ENCODE results near the gene CAMK2N2.

The CAMK2N2 gene

DNA sequence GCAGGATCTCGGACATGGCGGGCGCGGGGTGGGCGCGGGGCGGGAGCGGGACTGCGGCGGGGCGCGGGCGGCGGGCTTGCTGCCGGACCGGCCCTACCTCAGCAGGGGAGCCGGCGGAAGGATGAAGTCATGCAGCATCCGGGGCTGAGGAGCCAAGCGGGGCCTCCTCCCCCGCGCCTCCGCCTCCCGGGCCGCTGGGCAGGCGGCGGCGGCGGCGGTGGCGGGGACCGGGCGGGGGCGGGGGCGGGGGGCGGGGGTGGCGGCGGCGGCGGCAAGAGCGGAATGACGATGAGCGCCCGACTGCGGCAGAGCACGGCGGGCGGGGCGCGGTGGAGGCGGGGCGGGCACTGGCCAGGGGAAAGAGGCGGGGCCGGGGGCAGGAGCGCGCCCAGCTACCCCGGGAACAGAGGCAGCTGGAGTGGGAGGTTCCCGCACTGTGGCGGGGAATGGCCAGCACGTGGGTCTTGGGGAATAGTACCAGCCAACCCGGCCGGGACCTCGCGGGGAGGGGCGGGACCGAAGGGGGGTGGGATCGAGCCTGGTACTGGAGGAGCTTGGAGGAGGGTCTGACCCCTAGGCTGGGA is at the start of gene CAMK2N2:
Gene CAMK2N2, minus strand, starts transcription at position 284 of the 584 bp plus-strand sequence. Its CDS starts 268 bp downstream, at position 16.
- no peaks in the 10 kb centered on the region for H3K4me1 ChIP-seq (ENCODE audit: insufficient read depth, low read length)
- H3K36me3 ChIP-seq (ENCODE audit: insufficient read depth, low read length), result no peaks in the 10 kb centered on the region
- peak within 1 kb of the TSS; percentile 78 for H3K9ac ChIP-seq (ENCODE audit: low read depth, low read length)
- no peaks in the 10 kb centered on the region for H3K9me3 ChIP-seq (ENCODE audit: control insufficient read depth, insufficient read depth, low read length)

DNA sequence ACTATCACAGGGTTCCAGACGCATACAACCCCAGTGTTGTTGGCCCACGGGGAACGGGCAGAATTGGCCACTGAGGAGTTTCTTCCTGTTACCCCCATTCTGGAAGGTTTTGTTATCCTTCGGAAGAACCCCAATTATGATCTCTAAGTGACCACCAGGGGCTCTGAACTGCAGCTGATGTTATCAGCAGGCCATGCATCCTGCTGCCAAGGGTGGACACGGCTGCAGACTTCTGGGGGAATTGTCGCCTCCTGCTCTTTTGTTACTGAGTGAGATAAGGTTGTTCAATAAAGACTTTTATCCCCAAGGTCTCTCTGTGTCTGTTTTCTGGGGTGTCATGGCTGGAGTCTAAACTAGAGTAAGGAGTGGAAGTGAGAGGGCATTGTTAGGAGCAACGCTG is 47.4 kb upstream of the CAMK2N2 start:
- Histone ChIP-seq H3K9ac (ENCODE audit: low read depth, low read length) (no peak overlapping the region), H3K4me1 (ENCODE audit: insufficient read depth, low read length) (no peaks in the 10 kb centered on the region), H3K9me3 (ENCODE audit: control insufficient read depth, insufficient read depth, low read length) (no peaks in the 10 kb centered on the region), H3K36me3 (ENCODE audit: insufficient read depth, low read length) (peaks cover 43% of the 10 kb centered on the region)

DNA sequence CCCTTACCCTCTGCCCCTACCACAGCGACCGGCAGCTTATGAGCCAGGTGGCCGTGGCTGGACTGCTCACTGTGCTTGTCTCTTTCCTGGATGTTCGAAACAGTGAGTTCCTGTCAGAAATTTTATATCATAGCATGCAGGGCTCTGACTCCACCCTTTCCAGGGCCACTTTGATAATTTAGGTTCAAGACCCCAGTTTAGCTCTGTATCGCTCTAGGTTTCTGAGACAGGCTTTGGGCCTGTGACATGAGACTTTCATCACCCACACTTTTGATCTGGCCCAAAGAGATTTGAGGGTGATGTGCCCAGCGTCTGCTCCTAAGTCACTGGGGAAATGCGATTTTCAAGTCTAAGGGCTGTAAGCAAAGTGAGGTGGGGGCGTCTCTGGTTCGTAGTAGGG is 46.6 kb upstream of the CAMK2N2 start:
- H3K9ac ChIP-seq (ENCODE audit: low read depth, low read length), result no peak overlapping the region
- H3K9me3 ChIP-seq (ENCODE audit: control insufficient read depth, insufficient read depth, low read length), result no peaks in the 10 kb centered on the region
- peaks cover 51% of the 10 kb centered on the region for H3K36me3 ChIP-seq (ENCODE audit: insufficient read depth, low read length)

DNA sequence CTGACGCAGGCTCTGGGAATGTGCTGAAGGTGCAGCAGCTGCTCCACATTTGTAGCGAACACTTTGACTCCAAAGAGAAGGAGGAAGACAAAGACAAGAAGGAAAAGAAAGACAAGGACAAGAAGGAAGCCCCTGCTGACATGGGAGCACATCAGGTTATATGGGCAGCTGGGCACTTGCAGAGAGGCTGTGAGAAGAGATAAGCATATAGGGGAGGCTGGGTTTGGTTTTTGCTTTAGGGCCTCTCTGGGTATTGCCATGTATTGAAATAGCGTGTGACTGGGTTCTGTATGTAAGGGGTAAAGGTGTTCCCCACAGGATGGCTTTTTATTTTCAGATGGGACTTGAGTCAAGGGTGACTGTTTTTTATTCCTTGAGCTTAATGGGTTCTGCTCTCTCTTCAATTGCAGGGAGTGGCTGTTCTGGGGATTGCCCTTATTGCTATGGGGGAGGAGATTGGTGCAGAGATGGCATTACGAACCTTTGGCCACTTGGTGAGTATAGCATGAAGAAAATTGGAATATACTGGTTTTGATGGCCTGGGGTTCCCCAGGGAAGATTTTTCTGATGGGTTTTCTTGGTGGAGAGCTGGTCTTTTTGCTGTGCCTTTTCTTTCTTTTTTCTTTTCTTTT is 45.1 kb upstream of the CAMK2N2 start:
- Histone ChIP-seq H3K9ac (ENCODE audit: low read depth, low read length) (no peak overlapping the region), H3K4me1 (ENCODE audit: insufficient read depth, low read length) (no peaks in the 10 kb centered on the region), H3K36me3 (ENCODE audit: insufficient read depth, low read length) (peaks cover 66% of the 10 kb centered on the region), H3K9me3 (ENCODE audit: control insufficient read depth, insufficient read depth, low read length) (no peaks in the 10 kb centered on the region)

More for the DNA sequence above, 46.6 kb upstream of the CAMK2N2 start:
- no peaks in the 10 kb centered on the region for H3K4me1 ChIP-seq (ENCODE audit: insufficient read depth, low read length)

DNA sequence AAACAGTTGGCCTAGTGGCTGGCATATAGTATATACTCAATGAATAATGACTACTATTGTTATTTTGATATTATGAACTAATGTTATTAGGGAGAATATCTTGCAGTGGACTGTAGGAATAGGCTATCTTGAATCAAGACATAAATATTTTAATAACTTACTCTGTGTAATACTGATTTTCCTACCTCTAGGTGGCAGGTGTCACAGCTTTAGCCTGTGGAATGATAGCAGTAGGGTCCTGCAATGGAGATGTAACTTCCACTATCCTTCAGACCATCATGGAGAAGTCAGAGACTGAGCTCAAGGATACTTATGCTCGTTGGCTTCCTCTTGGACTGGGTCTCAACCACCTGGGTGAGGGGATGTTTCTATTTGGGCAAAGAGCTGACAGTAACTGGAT is 44.2 kb upstream of the CAMK2N2 start:
- Histone ChIP-seq H3K36me3 (ENCODE audit: insufficient read depth, low read length) (peaks cover 69% of the 10 kb centered on the region), H3K9me3 (ENCODE audit: control insufficient read depth, insufficient read depth, low read length) (no peaks in the 10 kb centered on the region), H3K4me1 (ENCODE audit: insufficient read depth, low read length) (no peaks in the 10 kb centered on the region), H3K9ac (ENCODE audit: low read depth, low read length) (no peak overlapping the region)

DNA sequence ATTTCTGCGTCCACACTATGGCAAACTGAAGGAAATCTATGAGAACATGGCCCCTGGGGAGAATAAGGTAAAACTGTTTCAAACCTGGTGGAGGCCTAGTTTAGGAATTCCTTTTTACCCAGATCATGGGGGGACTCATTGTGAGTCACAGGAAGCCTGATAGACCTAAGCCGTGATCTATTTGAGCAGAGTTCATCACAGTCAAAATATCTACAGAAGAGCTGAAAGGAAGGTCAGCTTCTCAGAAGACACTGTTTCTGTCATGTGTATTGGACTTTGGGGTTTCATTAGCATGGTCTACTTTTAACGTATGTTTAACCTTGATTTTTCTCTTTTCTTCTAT is 39.0 kb upstream of the CAMK2N2 start:
- H3K4me1 ChIP-seq (ENCODE audit: insufficient read depth, low read length), result peaks cover 6% of the 10 kb centered on the region; the same call in 1 of the 2 replicates
- H3K36me3 ChIP-seq (ENCODE audit: insufficient read depth, low read length), result peaks cover 40% of the 10 kb centered on the region
- peak overlapping the region; percentile 90; the same call in 1 of the 2 replicates for H3K9ac ChIP-seq (ENCODE audit: low read depth, low read length)
- no peaks in the 10 kb centered on the region for H3K9me3 ChIP-seq (ENCODE audit: control insufficient read depth, insufficient read depth, low read length)

DNA sequence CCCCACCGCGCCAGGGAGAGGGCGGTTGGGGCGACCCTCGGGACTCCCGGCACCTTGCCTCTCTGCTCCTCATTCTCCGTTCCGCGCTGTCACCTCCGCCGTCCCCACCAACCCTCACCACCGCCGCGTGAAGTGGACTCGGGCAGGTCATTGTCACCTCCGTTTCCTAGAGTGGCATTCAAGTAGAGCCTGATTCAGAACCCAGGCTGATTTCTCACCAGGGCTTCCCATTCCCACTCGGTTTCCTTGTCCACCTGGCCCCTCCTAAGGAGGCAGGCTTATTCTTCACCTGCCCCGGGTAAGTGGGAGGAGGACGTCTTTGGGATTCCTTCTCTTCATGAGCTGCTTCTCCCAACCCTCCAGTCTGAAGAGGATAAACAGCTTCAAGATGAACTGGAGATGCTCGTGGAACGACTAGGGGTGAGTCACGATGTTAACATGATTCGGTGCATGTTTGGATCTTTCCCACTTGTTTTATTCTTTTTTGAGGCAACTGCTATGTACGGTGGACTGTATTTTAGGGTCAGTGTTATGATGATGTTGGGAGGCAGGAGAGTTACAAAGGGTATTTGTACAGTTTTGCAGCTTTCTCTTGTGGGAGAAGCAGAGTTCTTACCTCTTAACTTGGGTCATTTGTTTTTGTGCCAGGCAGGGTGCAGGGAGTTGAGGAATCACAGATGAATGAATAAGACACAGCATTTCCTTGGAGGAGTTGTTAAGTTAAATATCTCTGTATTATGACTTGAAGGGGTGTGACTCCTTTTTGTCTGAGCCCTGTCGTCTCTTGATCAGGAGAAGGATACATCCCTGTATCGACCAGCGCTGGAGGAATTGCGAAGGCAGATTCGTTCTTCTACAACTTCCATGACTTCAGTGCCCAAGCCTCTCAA is 38.4 kb upstream of the CAMK2N2 start:
- peak overlapping the region; percentile 90 for H3K9ac ChIP-seq (ENCODE audit: low read depth, low read length)
- peaks cover 6% of the 10 kb centered on the region; the same call in 1 of the 2 replicates for H3K4me1 ChIP-seq (ENCODE audit: insufficient read depth, low read length)
- no peaks in the 10 kb centered on the region for H3K9me3 ChIP-seq (ENCODE audit: control insufficient read depth, insufficient read depth, low read length)
- H3K36me3 ChIP-seq (ENCODE audit: insufficient read depth, low read length), result peaks cover 38% of the 10 kb centered on the region

DNA sequence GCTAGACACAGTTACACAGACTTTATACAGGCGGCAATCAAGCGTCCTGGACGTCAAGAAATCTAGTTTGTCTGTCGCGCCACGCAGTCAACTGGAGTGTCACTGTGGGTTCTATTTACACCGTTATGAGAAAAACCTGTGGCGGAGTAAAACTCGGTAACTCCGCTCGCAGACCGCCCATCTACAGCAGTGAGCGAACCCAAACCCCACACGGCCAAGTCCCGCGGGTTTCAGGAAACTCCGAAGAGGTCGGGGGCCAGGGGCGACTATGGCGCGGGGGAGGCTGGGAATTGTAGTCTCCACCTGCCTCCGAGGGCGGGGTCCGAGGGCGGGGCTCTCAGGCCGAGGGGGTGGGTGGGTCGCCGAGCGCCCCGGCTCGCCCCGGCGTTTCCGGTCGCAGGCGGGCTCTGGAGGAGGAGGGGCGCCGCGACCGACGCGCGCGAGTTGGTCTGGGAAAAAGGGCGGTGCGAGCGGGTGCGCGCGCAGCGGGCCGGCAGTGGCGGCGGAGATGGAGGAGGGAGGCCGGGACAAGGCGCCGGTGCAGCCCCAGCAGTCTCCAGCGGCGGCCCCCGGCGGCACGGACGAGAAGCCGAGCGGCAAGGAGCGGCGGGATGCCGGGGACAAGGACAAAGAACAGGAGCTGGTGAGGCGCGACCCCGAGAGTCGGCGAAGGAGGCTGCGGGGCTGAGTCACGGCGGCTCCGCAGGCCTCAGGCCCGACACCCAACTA is 37.6 kb upstream of the CAMK2N2 start, which contains the start of gene PSMD2:
Gene PSMD2, plus strand, starts transcription at position 483 of the 729 bp plus-strand sequence. Its CDS starts 26 bp downstream, at position 509.
- H3K9me3 ChIP-seq (ENCODE audit: control insufficient read depth, insufficient read depth, low read length), result no peaks in the 10 kb centered on the region
- peak within 1 kb of the TSS; percentile 90 for H3K9ac ChIP-seq (ENCODE audit: low read depth, low read length)
- peaks cover 6% of the 10 kb centered on the region; the same call in 1 of the 2 replicates for H3K4me1 ChIP-seq (ENCODE audit: insufficient read depth, low read length)
- H3K36me3 ChIP-seq (ENCODE audit: insufficient read depth, low read length), result peaks cover 30% of the 10 kb centered on the region

DNA sequence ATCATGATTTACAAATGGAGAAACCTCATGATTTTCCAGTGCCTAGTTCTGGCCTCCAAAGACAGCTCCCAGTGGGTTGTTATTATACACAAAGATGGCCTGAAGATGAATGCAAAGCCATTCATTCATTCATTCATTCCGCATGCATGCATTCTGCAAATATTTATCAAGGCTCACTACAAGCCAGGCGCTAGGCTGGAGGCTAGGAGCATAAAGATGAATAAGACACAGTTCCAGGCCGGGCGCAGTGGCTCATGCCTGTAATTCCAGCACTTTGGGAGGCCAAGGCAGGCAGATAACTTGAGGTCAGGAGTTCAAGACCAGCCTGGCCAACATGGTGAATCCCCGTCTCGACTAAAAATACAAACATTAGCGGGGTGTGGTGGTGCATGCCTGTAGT is 35.3 kb upstream of the CAMK2N2 start:
- peaks cover 7% of the 10 kb centered on the region; the same call in 1 of the 2 replicates for H3K36me3 ChIP-seq (ENCODE audit: insufficient read depth, low read length)
- peaks cover 6% of the 10 kb centered on the region; the same call in 1 of the 2 replicates for H3K4me1 ChIP-seq (ENCODE audit: insufficient read depth, low read length)
- no peak overlapping the region for H3K9ac ChIP-seq (ENCODE audit: low read depth, low read length)
- no peaks in the 10 kb centered on the region for H3K9me3 ChIP-seq (ENCODE audit: control insufficient read depth, insufficient read depth, low read length)

DNA sequence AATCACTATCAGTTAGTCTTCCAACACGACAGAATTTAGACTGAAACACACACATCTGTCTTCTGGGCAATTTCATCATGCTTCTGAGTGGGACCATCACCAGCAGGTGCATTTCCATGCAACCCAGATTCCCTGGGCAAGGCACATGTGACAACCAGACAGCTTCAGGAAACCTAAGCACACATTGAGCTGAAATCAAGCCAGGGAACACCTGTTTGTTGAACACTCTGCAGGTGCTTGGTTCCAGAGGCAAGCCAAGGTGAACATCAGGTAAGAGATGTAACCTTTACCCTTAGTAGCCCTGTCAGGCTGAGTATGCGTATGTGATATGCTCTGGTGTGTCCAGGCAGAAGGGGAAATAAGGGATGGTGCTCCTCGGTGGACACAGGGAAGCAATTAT is 34.4 kb upstream of the CAMK2N2 start:
- Histone ChIP-seq H3K36me3 (ENCODE audit: insufficient read depth, low read length) (0 out of 2 replicates have a peak, but pooled peaks cover 2% of the 10 kb centered on the region), H3K4me1 (ENCODE audit: insufficient read depth, low read length) (peaks cover 6% of the 10 kb centered on the region; the same call in 1 of the 2 replicates), H3K9ac (ENCODE audit: low read depth, low read length) (no peak overlapping the region), H3K9me3 (ENCODE audit: control insufficient read depth, insufficient read depth, low read length) (no peaks in the 10 kb centered on the region)

DNA sequence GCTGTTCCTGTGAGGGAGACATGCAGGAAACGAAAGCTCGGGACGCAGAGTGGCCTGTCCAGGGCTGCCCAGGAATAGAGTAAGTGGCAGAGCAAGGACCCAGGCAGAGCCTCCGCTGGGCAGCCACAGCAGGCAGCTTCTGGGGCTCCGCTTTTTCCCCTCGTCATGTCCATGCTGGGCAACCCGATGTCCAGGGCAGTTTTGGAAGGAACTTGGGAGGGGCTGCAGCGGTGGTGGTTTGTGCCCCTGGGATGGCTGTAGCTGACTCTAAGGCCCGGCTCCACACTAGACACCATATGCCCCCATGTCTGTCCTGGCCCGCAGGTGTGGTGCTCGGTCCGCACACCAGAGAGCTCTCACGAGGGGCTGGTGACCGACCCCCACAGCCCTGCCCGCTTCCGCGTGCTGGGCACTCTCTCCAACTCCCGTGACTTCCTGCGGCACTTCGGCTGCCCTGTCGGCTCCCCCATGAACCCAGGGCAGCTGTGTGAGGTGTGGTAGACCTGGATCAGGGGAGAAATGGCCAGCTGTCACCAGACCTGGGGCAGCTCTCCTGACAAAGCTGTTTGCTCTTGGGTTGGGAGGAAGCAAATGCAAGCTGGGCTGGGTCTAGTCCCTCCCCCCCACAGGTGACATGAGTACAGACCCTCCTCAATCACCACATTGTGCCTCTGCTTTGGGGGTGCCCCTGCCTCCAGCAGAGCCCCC is 30.5 kb upstream of the CAMK2N2 start:
- H3K36me3 ChIP-seq (ENCODE audit: insufficient read depth, low read length), result no peaks in the 10 kb centered on the region
- H3K9ac ChIP-seq (ENCODE audit: low read depth, low read length), result no peak overlapping the region
- H3K4me1 ChIP-seq (ENCODE audit: insufficient read depth, low read length), result no peaks in the 10 kb centered on the region
- H3K9me3 ChIP-seq (ENCODE audit: control insufficient read depth, insufficient read depth, low read length), result no peaks in the 10 kb centered on the region

DNA sequence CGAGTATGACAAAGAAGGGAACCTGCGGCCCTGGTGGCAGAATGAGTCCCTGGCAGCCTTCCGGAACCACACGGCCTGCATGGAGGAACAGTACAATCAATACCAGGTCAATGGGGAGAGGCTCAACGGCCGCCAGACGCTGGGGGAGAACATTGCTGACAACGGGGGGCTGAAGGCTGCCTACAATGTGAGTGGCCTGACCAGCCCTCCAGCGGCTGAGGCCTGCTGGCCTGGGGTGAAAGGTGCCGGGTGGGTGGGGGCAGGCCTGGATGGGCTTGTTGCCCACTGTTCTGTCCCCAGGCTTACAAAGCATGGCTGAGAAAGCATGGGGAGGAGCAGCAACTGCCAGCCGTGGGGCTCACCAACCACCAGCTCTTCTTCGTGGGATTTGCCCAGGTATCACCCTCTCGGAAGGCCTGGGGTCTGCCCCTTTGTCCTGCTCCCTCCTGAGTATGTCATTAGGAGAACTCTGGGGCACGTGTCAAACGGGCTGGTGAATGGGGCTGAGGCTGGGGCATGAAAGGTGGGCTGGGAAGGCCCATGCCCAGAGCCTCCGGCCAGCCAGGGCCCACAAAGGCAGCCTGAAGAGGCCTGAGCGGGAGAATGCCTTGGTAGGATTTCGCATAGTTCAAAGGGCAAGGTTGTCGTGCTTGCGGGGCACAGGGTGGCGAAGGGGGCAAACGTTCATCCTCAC is 29.8 kb upstream of the CAMK2N2 start:
- Histone ChIP-seq H3K9ac (ENCODE audit: low read depth, low read length) (no peak overlapping the region), H3K36me3 (ENCODE audit: insufficient read depth, low read length) (no peaks in the 10 kb centered on the region), H3K9me3 (ENCODE audit: control insufficient read depth, insufficient read depth, low read length) (no peaks in the 10 kb centered on the region), H3K4me1 (ENCODE audit: insufficient read depth, low read length) (no peaks in the 10 kb centered on the region)

DNA sequence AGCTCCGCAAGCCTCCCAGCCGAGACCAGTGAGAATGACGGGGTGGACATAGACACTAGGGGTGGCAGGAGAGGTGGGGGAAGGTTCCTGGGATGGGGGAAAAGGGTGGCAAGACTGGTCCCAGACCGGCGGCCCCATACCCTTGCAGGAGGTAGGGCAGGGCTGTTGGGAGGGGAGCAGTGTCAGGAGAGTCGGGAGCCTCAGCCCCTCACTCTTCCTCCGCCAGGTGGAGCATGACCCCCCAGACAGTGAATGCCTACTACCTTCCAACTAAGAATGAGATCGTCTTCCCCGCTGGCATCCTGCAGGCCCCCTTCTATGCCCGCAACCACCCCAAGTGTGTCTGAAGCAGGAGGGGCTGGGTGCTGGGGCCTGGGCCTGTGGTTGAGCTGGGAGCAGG is 29.0 kb upstream of the CAMK2N2 start:
- Histone ChIP-seq H3K4me1 (ENCODE audit: insufficient read depth, low read length) (no peaks in the 10 kb centered on the region), H3K9ac (ENCODE audit: low read depth, low read length) (no peak overlapping the region), H3K9me3 (ENCODE audit: control insufficient read depth, insufficient read depth, low read length) (no peaks in the 10 kb centered on the region), H3K36me3 (ENCODE audit: insufficient read depth, low read length) (no peaks in the 10 kb centered on the region)
